ENCODE measurements around the gene SLC29A1. TPM values are rescaled to one million over a fixed set of nuclear protein-coding genes. Genes with fewer than 3 reads are reported as not detected.
A peak's percentile ranks its signal among the peaks of the same experiment; 100 is the strongest.

Gene SLC29A1
- total and polyA plus RNA-seq, 9 of the 15 experiments (the other 6 are each of a cell fraction or from before 2014, with no cell fraction given): 18.9 to 170 (median 57.7) TPM

DNA sequence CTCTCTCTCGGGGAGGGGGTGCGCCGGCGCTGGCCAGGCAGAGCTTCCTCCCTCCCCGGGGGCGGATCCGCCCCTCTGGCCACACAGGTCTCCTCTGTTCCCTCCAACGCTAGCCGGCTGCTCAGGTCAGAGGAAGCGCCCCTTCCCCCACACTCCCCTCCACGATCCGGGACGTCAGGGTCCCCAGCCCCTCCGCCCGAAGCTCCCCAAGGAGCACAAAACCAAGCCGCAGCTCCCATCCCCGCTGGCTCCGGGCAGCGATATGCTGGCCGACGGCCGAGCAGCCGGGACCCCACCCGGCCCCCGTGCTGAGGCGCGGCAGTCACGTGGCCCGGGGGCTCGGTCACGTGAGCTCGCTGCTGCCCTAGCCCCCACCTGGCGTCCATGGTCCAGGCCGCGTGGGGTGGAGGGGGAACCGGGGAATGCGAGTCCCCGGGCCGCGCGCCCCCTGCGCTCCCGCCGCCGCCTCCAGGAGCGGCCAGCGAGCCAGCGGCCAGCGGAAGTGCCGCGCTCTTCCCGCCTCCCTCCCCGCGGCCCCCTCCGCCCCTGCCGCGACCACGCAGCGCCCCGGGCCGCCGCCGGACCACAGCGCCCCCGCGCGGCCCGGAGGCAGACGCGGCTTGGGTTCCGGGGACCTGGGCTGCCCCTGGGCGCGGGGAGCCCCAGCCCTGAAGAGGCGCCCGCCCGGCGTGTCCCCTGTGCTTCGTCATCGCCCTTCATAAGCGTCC is 33.8 kb downstream of the SLC29A1 start, which contains the start of gene SLC35B2 (continued):
- TF ChIP-seq, protein P1, sequence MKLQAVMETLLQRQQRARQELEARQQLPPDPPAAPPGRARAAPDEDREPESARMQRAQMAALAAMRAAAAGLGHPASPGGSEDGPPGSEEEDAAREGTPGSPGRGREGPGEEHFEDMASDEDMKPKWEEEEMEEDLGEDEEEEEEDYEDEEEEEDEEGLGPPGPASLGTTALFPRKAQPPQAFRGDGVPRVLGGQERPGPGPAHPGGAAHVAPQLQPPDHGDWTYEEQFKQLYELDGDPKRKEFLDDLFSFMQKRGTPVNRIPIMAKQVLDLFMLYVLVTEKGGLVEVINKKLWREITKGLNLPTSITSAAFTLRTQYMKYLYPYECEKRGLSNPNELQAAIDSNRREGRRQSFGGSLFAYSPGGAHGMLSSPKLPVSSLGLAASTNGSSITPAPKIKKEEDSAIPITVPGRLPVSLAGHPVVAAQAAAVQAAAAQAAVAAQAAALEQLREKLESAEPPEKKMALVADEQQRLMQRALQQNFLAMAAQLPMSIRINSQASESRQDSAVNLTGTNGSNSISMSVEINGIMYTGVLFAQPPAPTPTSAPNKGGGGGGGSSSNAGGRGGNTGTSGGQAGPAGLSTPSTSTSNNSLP (IDR thresholded peaks at IDR 0.05; ENCODE audit: borderline replicate concordance, low read depth, low read length): no peak; the same call in 1 of the 2 replicates
- TF ChIP-seq ZNF561 (CRISPR knock-in tag; conservative IDR thresholded peaks at IDR 0.05) (no peak), NFXL1 (CRISPR knock-in tag; IDR thresholded peaks at IDR 0.05) (no peak), MAFK (IDR thresholded peaks at IDR 0.05; ENCODE audit: low read length) (0 out of 2 replicates have a peak, but pooled peaks have one; percentile 51), HMGN3 (IDR thresholded peaks at IDR 0.05; ENCODE audit: borderline replicate concordance, extremely low read depth, insufficient read length, low read depth, low read length) (peak; percentile 86), HOXB6 (CRISPR knock-in tag; IDR thresholded peaks at IDR 0.05; ENCODE audit: borderline replicate concordance) (no peak), NFIX (CRISPR knock-in tag; IDR thresholded peaks at IDR 0.05; ENCODE audit: low read depth) (no peak), TEAD1 (CRISPR knock-in tag; IDR thresholded peaks at IDR 0.05) (peak in 1 of 2 experiments; percentile 91; a peak in 3 of 4 replicates), HNRNPH1 (optimal IDR thresholded peaks at IDR 0.05; ENCODE audit: low read depth, low read length) (no peak), GABPB1 (CRISPR knock-in tag; IDR thresholded peaks at IDR 0.05) (peak; percentile 85), TCF3 (CRISPR knock-in tag; IDR thresholded peaks at IDR 0.05) (no peak), SMARCA4 (IDR thresholded peaks at IDR 0.05) (no peak; the same call in 1 of the 2 replicates), NBN (IDR thresholded peaks at IDR 0.05; ENCODE audit: low read depth) (peak; percentile 78), NCOA4 (IDR thresholded peaks at IDR 0.05; ENCODE audit: partially characterized antibody) (no peak)
- TF ChIP-seq, protein P2, sequence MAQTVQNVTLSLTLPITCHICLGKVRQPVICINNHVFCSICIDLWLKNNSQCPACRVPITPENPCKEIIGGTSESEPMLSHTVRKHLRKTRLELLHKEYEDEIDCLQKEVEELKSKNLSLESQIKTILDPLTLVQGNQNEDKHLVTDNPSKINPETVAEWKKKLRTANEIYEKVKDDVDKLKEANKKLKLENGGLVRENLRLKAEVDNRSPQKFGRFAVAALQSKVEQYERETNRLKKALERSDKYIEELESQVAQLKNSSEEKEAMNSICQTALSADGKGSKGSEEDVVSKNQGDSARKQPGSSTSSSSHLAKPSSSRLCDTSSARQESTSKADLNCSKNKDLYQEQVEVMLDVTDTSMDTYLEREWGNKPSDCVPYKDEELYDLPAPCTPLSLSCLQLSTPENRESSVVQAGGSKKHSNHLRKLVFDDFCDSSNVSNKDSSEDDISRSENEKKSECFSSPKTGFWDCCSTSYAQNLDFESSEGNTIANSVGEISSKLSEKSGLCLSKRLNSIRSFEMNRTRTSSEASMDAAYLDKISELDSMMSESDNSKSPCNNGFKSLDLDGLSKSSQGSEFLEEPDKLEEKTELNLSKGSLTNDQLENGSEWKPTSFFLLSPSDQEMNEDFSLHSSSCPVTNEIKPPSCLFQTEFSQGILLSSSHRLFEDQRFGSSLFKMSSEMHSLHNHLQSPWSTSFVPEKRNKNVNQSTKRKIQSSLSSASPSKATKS (CRISPR knock-in tag; IDR thresholded peaks at IDR 0.05): no peak
- TF ChIP-seq, protein P3, sequence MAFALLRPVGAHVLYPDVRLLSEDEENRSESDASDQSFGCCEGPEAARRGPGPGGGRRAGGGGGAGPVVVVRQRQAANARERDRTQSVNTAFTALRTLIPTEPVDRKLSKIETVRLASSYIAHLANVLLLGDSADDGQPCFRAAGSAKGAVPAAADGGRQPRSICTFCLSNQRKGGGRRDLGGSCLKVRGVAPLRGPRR (CRISPR knock-in tag; IDR thresholded peaks at IDR 0.05): no peak
- TF ChIP-seq, protein P4, sequence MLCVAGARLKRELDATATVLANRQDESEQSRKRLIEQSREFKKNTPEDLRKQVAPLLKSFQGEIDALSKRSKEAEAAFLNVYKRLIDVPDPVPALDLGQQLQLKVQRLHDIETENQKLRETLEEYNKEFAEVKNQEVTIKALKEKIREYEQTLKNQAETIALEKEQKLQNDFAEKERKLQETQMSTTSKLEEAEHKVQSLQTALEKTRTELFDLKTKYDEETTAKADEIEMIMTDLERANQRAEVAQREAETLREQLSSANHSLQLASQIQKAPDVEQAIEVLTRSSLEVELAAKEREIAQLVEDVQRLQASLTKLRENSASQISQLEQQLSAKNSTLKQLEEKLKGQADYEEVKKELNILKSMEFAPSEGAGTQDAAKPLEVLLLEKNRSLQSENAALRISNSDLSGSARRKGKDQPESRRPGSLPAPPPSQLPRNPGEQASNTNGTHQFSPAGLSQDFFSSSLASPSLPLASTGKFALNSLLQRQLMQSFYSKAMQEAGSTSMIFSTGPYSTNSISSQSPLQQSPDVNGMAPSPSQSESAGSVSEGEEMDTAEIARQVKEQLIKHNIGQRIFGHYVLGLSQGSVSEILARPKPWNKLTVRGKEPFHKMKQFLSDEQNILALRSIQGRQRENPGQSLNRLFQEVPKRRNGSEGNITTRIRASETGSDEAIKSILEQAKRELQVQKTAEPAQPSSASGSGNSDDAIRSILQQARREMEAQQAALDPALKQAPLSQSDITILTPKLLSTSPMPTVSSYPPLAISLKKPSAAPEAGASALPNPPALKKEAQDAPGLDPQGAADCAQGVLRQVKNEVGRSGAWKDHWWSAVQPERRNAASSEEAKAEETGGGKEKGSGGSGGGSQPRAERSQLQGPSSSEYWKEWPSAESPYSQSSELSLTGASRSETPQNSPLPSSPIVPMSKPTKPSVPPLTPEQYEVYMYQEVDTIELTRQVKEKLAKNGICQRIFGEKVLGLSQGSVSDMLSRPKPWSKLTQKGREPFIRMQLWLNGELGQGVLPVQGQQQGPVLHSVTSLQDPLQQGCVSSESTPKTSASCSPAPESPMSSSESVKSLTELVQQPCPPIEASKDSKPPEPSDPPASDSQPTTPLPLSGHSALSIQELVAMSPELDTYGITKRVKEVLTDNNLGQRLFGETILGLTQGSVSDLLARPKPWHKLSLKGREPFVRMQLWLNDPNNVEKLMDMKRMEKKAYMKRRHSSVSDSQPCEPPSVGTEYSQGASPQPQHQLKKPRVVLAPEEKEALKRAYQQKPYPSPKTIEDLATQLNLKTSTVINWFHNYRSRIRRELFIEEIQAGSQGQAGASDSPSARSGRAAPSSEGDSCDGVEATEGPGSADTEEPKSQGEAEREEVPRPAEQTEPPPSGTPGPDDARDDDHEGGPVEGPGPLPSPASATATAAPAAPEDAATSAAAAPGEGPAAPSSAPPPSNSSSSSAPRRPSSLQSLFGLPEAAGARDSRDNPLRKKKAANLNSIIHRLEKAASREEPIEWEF (CRISPR knock-in tag; IDR thresholded peaks at IDR 0.05): no peak
